HepG2 (cell line): Measurements from ENCODE around the gene ABCA2. TPM values are rescaled to one million over a fixed set of nuclear protein-coding genes. Genes with fewer than 3 reads are reported as not detected.
A peak's percentile ranks its signal among the peaks of the same experiment; 100 is the strongest.

Experiments used
- DNMT1 ChIP-seq: sonication (generic); formaldehyde crosslinking; IDR thresholded peaks from 2 replicates; pipeline ENCODE4 v1.5.1; 2020; ENCODE audit warnings: mild to moderate bottlenecking, missing genetic modification reagents
- DZIP1 ChIP-seq: sonication (generic); formaldehyde crosslinking; IDR thresholded peaks from 2 replicates; pipeline ENCODE4 v1.5.0; 2020; ENCODE audit warnings: mild to moderate bottlenecking, missing genetic modification reagents
- FOXC1 ChIP-seq: sonication (generic); formaldehyde crosslinking; IDR thresholded peaks from 2 replicates; pipeline ENCODE4 v1.8.0; 2022; ENCODE audit warnings: mild to moderate bottlenecking, missing genetic modification reagents, borderline replicate concordance
- HDAC6 ChIP-seq: fragments of 200-600 bp; sonication (generic); IDR thresholded peaks from 2 replicates; pipeline ENCODE4 v1.7.0; 2017; ENCODE audit warnings: mild to moderate bottlenecking, antibody characterized with exemption, low read length, low read depth
- MLXIP ChIP-seq: sonication (generic); formaldehyde crosslinking; IDR thresholded peaks from 2 replicates; pipeline ENCODE4 v1.9.0; 2021; ENCODE audit warnings: missing genetic modification reagents, borderline replicate concordance
- MXI1 ChIP-seq: IDR thresholded peaks from 3 replicates; pipeline ENCODE4 v1.6.1; 2012; ENCODE audit warnings: low read depth, low read length, inconsistent platforms, borderline replicate concordance
- POLR2AphosphoS2 ChIP-seq: IDR thresholded peaks from 2 replicates; pipeline ENCODE4 v1.6.1; 2011; ENCODE audit warnings: low read depth, low read length, improper control_type of control experiment
- PRPF4 ChIP-seq: fragments of 200-400 bp; formaldehyde crosslinking; IDR thresholded peaks from 2 replicates; pipeline ENCODE4 v1.6.1; 2016; ENCODE audit warnings: low read length, low read depth; ENCODE audit not compliant: poor library complexity, severe bottlenecking
- RAD51 ChIP-seq: fragments of 450-650 bp; IDR thresholded peaks from 2 replicates; pipeline ENCODE4 v1.6.1; 2016; ENCODE audit warnings: borderline replicate concordance
- RORA ChIP-seq: sonication (generic); formaldehyde crosslinking; IDR thresholded peaks from 2 replicates; pipeline ENCODE4 v1.5.0; 2020; ENCODE audit warnings: mild to moderate bottlenecking, missing genetic modification reagents, moderate library complexity
- TEAD3 ChIP-seq: optimal IDR thresholded peaks from 2 replicates; pipeline ENCODE3; 2016; ENCODE audit warnings: borderline replicate concordance
- TOPORS ChIP-seq: sonication (generic); formaldehyde crosslinking; IDR thresholded peaks from 2 replicates; pipeline ENCODE4 v1.8.0; 2023; ENCODE audit warnings: mild to moderate bottlenecking, missing genetic modification reagents
- ZBTB21 ChIP-seq: sonication (generic); formaldehyde crosslinking; IDR thresholded peaks from 2 replicates; pipeline ENCODE4 v1.4.0; 2020; ENCODE audit warnings: missing genetic modification reagents
- ZNF260 ChIP-seq: sonication (generic); formaldehyde crosslinking; IDR thresholded peaks from 2 replicates; pipeline ENCODE4 v1.4.0; 2020; ENCODE audit warnings: missing genetic modification reagents, low read depth, mild to moderate bottlenecking, borderline replicate concordance
- ZNF510 ChIP-seq: sonication (generic); formaldehyde crosslinking; IDR thresholded peaks from 2 replicates; pipeline ENCODE4 v1.4.0; 2020; ENCODE audit warnings: low read depth, mild to moderate bottlenecking, missing genetic modification reagents
- ZNF577 ChIP-seq: sonication (generic); formaldehyde crosslinking; IDR thresholded peaks from 2 replicates; pipeline ENCODE4 v1.4.0; 2020; ENCODE audit warnings: mild to moderate bottlenecking, low read depth, missing genetic modification reagents, borderline replicate concordance
- ZNF652 ChIP-seq: IDR thresholded peaks from 2 replicates; pipeline ENCODE4 v1.6.1; 2016; ENCODE audit warnings: low read depth, borderline replicate concordance
- polyA plus RNA-seq, 8 experiments: library from polyadenylated mRNA; depleted of rRNA in 3 of 8; stranded (reverse) in 7 of 8; unstranded in 1 of 8; fragments of >200 nt; fragmentation: Illumina TruSeq in 4 of 8; extraction: Trizol in 4 of 8; gene quantifications; 2 replicates each; pipeline versions ENCODE4 v1.2.1 to v1.2.3, GENCODE V29; 2011 to 2016; ENCODE audit warnings: low read depth in 4 of 8, missing spikeins in 1 of 8, mixed read lengths in 1 of 8; ENCODE audit not compliant: insufficient read depth in 1 of 8
- total RNA-seq, 5 experiments: library from RNA; depleted of rRNA; stranded (reverse); fragments of >200 nt; fragmentation: Illumina TruSeq; extraction: Trizol; gene quantifications; 2 replicates each; pipeline ENCODE4 v1.2.3, GENCODE V29; 2016; ENCODE audit warnings: low read depth in 1 of 5
- TF ChIP-seq, protein P1 (sequence below): IDR thresholded peaks from 2 replicates; pipeline ENCODE4 v1.6.1; 2016; ENCODE audit warnings: missing genetic modification reagents, missing compliant biosample characterization
- TF ChIP-seq, protein P2 (sequence below): fragments of 450-650 bp; IDR thresholded peaks from 2 replicates; pipeline ENCODE4 v1.6.1; 2017
- TF ChIP-seq, protein P3 (sequence below): IDR thresholded peaks from 2 replicates; pipeline ENCODE4 v1.6.1; 2016; ENCODE audit warnings: missing biosample characterization, missing genetic modification reagents, low read depth

ABCA2 gene
- total and polyA plus RNA-seq, 2 of the 13 experiments (the other 11 are each of a cell fraction or from before 2014, with no cell fraction given) = 2.9 to 19.2 TPM

DNA sequence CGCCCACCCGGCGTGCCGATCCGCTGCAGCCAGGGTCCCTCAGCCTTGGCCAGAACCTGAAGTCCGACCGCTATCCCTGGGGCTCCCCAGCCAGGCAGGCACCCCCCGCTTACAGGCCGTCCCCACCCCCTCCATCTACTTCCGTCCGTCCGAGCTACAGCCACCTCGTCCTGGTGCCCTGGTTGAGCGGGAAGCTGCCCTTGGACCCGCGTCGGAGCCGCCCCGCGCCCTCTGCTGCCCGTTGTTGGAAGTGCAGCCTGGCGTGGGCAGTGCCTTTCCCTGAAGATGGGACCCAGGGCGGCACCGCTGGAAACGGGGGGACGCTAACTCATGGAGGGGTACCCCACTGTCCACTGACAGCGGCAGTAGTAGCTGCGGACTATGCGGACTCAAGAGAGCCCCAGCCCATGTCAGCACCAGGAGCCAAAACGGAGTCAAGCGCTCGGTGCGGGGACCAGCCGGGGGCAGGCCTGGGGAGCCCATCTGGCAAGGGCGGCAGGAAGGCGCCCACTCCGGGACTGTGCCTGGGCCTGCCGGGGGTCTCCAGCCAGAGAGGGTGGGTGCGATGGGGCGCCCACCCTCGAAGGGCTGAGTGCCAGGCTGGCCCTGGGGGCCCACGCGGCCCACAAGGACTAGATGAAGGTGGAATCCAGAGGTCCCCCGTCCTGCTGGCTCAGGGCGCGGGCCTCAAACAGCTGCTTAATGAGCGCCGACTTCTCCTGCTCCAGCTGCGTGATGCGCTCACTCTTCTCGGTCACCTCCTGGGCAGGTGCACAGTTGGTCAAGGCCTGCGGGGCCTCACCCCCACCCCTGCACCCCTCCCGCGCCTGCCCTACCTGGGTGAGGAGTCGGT, 36.2 kb upstream of the ABCA2 start (continued):
- TF ChIP-seq DZIP1 (CRISPR knock-in tag) (0 out of 2 replicates have a peak, but pooled peaks have one; percentile 72), HDAC6 (no peak), ZNF510 (CRISPR knock-in tag) (no peak), ZNF652 (CRISPR knock-in tag) (no peak), RAD51 (no peak), ZNF260 (CRISPR knock-in tag) (no peak), TEAD3 (CRISPR knock-in tag) (no peak), RORA (CRISPR knock-in tag) (no peak), MXI1 (peak; percentile 34; the same call in 1 of the 3 replicates), ZNF577 (no peak), POLR2AphosphoS2 (no peak), ZBTB21 (CRISPR knock-in tag) (no peak), DNMT1 (CRISPR knock-in tag) (no peak; the same call in 1 of the 2 replicates), FOXC1 (CRISPR knock-in tag) (no peak), PRPF4 (no peak), MLXIP (CRISPR knock-in tag) (no peak), TOPORS (CRISPR knock-in tag) (no peak)
- TF ChIP-seq, protein P1, sequence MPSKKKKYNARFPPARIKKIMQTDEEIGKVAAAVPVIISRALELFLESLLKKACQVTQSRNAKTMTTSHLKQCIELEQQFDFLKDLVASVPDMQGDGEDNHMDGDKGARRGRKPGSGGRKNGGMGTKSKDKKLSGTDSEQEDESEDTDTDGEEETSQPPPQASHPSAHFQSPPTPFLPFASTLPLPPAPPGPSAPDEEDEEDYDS (CRISPR knock-in tag) = peak; percentile 24; the same call in 1 of the 2 replicates
- TF ChIP-seq, protein P2, sequence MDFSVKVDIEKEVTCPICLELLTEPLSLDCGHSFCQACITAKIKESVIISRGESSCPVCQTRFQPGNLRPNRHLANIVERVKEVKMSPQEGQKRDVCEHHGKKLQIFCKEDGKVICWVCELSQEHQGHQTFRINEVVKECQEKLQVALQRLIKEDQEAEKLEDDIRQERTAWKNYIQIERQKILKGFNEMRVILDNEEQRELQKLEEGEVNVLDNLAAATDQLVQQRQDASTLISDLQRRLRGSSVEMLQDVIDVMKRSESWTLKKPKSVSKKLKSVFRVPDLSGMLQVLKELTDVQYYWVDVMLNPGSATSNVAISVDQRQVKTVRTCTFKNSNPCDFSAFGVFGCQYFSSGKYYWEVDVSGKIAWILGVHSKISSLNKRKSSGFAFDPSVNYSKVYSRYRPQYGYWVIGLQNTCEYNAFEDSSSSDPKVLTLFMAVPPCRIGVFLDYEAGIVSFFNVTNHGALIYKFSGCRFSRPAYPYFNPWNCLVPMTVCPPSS = no peak
- TF ChIP-seq, protein P3, sequence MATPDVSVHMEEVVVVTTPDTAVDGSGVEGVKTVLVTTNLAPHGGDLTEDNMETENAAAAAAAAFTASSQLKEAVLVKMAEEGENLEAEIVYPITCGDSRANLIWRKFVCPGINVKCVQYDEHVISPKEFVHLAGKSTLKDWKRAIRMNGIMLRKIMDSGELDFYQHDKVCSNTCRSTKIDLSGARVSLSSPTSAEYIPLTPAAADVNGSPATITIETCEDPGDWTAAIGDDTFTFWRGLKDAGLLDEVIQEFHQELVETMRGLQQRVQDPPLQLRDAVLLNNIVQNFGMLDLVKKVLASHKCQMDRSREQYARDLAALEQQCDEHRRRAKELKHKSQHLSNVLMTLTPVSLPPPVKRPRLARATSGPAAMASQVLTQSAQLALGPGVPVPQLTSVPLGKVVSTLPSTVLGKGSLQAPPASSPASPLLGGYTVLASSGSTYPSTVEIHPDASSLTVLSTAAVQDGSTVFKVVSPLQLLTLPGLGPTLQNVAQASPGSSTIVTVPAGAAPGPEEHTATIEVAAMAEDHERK (CRISPR knock-in tag) = no peak
